K562 (cell line): Measurements from ENCODE around the gene SLC35G2. TPM values are rescaled to one million over a fixed set of nuclear protein-coding genes. Genes with fewer than 3 reads are reported as not detected.

Experiments used
- ATAC-seq: fragments of 200-7000 bp; cut with Tn5 transposase; 3 replicates; pipeline ENCODE4 v1.9.1; 2020; ENCODE audit warnings: moderate library complexity
- BruUV-seq: library from RNA; stranded (reverse); fragments of 400-500 nt; replicated peaks from 2 replicates; lab custom pipeline; 2021; lab: Mats Ljungman, UMichigan
- CTCF ChIA-PET: fragments of 300-600 bp; formaldehyde crosslinking; extraction: SDS; loops from one replicate; lab custom pipeline; 2021; ENCODE audit warnings: low intra/inter-chr PET ratio; lab: Yijun Ruan, JAX
- POLR2A ChIA-PET: fragments of 300-600, 350-650 bp; sonication (Branson Sonifier 250); formaldehyde crosslinking; extraction: SDS; loops from one replicate; lab custom pipeline; 2021; ENCODE audit warnings: antibody characterized with exemption, inconsistent platforms; lab: Yijun Ruan, JAX
- DNase-seq, 4 experiments: peaks; one replicate each; pipeline versions ENCODE4 v3.0.0 to v3.0.0-alpha.2; 2011 to 2018; ENCODE audit warnings: low spot score in 3 of 4, mixed read lengths in 3 of 4; ENCODE audit errors: extremely low read depth in 1 of 4
- FAIRE-seq: peaks from 2 replicates; lab custom pipeline; 2011; peaks lifted over from hg19 to GRCh38; lab: Jason Lieb, UNC
- H2AFZ ChIP-seq: 2 replicates; pipeline ENCODE4 v1.6.0; 2011; ENCODE audit warnings: low read depth, low read length, control low read depth, inconsistent platforms
- H3K27ac ChIP-seq: fragments of 200-600 bp; 3 replicates; pipeline ENCODE4 v1.8.0; 2011; ENCODE audit warnings: low read depth, mild to moderate bottlenecking, control low read depth, inconsistent platforms, low read length, moderate library complexity, mixed read lengths; ENCODE audit errors: extremely low read depth
- H3K27me3 ChIP-seq, 2 experiments: fragments of 300-600 bp in 1 of 2; 2 replicates in 1 of 2; 3 replicates in 1 of 2; pipeline versions ENCODE4 v1.6.0 to v1.8.0; 2011; ENCODE audit warnings: inconsistent platforms in 2 of 2, low read length in 2 of 2, mild to moderate bottlenecking in 1 of 2, mixed read lengths in 1 of 2, moderate library complexity in 1 of 2; ENCODE audit not compliant: control insufficient read depth in 2 of 2, insufficient read depth in 2 of 2
- H3K36me3 ChIP-seq: fragments of 300-600 bp; 3 replicates; pipeline ENCODE4 v1.8.0; 2011; ENCODE audit warnings: mild to moderate bottlenecking, low read length, inconsistent platforms; ENCODE audit not compliant: control insufficient read depth, insufficient read depth
- H3K4me1 ChIP-seq, 2 experiments: fragments of 200-600 bp in 1 of 2; replicated peaks in 1 of 2; 2 replicates in 1 of 2; 3 replicates in 1 of 2; pipeline versions ENCODE4 v1.5.1 to v1.8.0; 2011; ENCODE audit warnings: inconsistent platforms in 2 of 2, low read length in 2 of 2, mild to moderate bottlenecking in 1 of 2, mixed read lengths in 1 of 2, moderate library complexity in 1 of 2; ENCODE audit not compliant: control insufficient read depth in 2 of 2, insufficient read depth in 2 of 2
- H3K4me2 ChIP-seq: 2 replicates; pipeline ENCODE4 v1.6.1; 2011; ENCODE audit warnings: low read length, control low read depth, inconsistent platforms, mixed read lengths; ENCODE audit not compliant: insufficient read depth
- H3K4me3 ChIP-seq: fragments of 200-600 bp; sonication (generic), shearing (Covaris generic); 2 replicates; pipeline ENCODE4 v1.5.1; 2016; ENCODE audit warnings: control low read depth, inconsistent platforms
- H3K79me2 ChIP-seq: fragments of 200-600 bp; 3 replicates; pipeline ENCODE4 v1.8.0; 2011; ENCODE audit warnings: low read length, inconsistent platforms; ENCODE audit not compliant: control insufficient read depth, insufficient read depth
- H3K9ac ChIP-seq, 2 experiments: 2 replicates each; pipeline versions ENCODE4 v1.6.0 to v1.6.1; 2011; ENCODE audit warnings: low read depth in 2 of 2, low read length in 2 of 2, control low read depth in 1 of 2, inconsistent platforms in 1 of 2, mild to moderate bottlenecking in 1 of 2, mixed read lengths in 1 of 2; ENCODE audit not compliant: insufficient read depth in 1 of 2
- H3K9me1 ChIP-seq: one replicate; pipeline ENCODE4 v1.6.0; 2011; ENCODE audit warnings: inconsistent platforms, mild to moderate bottlenecking, low read length, moderate library complexity; ENCODE audit not compliant: control insufficient read depth, insufficient read depth
- H3K9me3 ChIP-seq: replicated peaks from 2 replicates; pipeline ENCODE4 v1.5.1; 2011; ENCODE audit warnings: low read depth, low read length, inconsistent platforms; ENCODE audit not compliant: control insufficient read depth, insufficient read depth
- H4K20me1 ChIP-seq: replicated peaks from 2 replicates; pipeline ENCODE4 v1.6.1; 2011; ENCODE audit warnings: low read length, inconsistent platforms, mixed read lengths; ENCODE audit not compliant: control insufficient read depth, insufficient read depth
- ATF1 ChIP-seq, 2 experiments: fragments of 450-650 bp in 1 of 2; IDR thresholded peaks; 2 replicates each; pipeline ENCODE4 v1.6.1; 2016; ENCODE audit warnings: missing compliant biosample characterization in 1 of 2, missing genetic modification characterization in 1 of 2
- BRCA1 ChIP-seq, 2 experiments: fragments of 450-650 bp in 1 of 2; sonication (generic) in 1 of 2; formaldehyde crosslinking in 1 of 2; IDR thresholded peaks; 2 replicates each; pipeline versions ENCODE4 v1.5.0 to v1.6.1; 2017 to 2020; ENCODE audit warnings: mild to moderate bottlenecking in 1 of 2, missing genetic modification reagents in 1 of 2
- E2F3 ChIP-seq: fragments of 250-450 bp; sonication (Bioruptor Pico); IDR thresholded peaks from 2 replicates; pipeline ENCODE4 v1.4.0; 2020; ENCODE audit warnings: mild to moderate bottlenecking
- FOXJ2 ChIP-seq: fragments of 200-800 bp; sonication (Bioruptor generic); IDR thresholded peaks from 2 replicates; pipeline ENCODE4 v1.6.1; 2016; ENCODE audit warnings: missing genetic modification characterization, missing compliant biosample characterization
- MEF2D ChIP-seq: conservative IDR thresholded peaks from 2 replicates; pipeline ENCODE4 v1.6.1; 2016; ENCODE audit warnings: low read depth, missing genetic modification characterization, missing compliant biosample characterization
- NCOA4 ChIP-seq: fragments of 450-650 bp; IDR thresholded peaks from 2 replicates; pipeline ENCODE4 v1.6.1; 2018; ENCODE audit warnings: mild to moderate bottlenecking; ENCODE audit not compliant: partially characterized antibody
- RUNX1 ChIP-seq: sonication (generic); IDR thresholded peaks from 2 replicates; pipeline ENCODE4 v1.6.1; 2016; ENCODE audit warnings: antibody characterized with exemption, low read depth
- SPI1 ChIP-seq: IDR thresholded peaks from 2 replicates; pipeline ENCODE4 v1.6.1; 2011; ENCODE audit warnings: low read depth, low read length, control low read depth, borderline replicate concordance
- SRSF7 ChIP-seq: fragments of 200-400 bp; formaldehyde crosslinking; optimal IDR thresholded peaks from 2 replicates; pipeline ENCODE3; 2017; ENCODE audit warnings: mild to moderate bottlenecking, low read depth, low read length
- TAL1 ChIP-seq: fragments of 450-650 bp; IDR thresholded peaks from 2 replicates; pipeline ENCODE4 v1.6.1; 2016; ENCODE audit warnings: mild to moderate bottlenecking
- ZFP30 ChIP-seq: fragments of 250-450 bp; sonication (Bioruptor Pico); IDR thresholded peaks from 2 replicates; pipeline ENCODE4 v1.8.0; 2022; ENCODE audit warnings: moderate library complexity, mild to moderate bottlenecking, inconsistent platforms, borderline replicate concordance
- WGBS: fragments of 100-300 bp; shearing (Covaris generic); methylation state at CpG from one replicate; pipeline ENCODE4 v1.1.6; 2016; ENCODE audit warnings: low coverage, mixed read lengths; ENCODE audit not compliant: insufficient coverage; ENCODE audit errors: missing lambda C conversion rate; 5-methylcytosine and 5-hydroxymethylcytosine counted together
- in situ Hi-C: fragments of 300-500 bp; cut with MboI; formaldehyde crosslinking; loops from 4 replicates; pipeline ENCODE4 v1.15.0; 2018; ENCODE audit warnings: inconsistent platforms, mixed read lengths
- intact Hi-C: fragments of 100-400 bp; cut with micrococcal nuclease; formaldehyde crosslinking; loops from 2 replicates; pipeline ENCODE4 v1.14.2; 2022
- polyA plus RNA-seq, 8 experiments: library from polyadenylated mRNA; depleted of rRNA in 4 of 8; stranded (reverse) in 5 of 8; unstranded in 3 of 8; fragments of >200 nt; fragmentation: Nextera tagmentation in 2 of 8; fragmentation: Illumina TruSeq in 1 of 8; extraction: Ambion mirVana in 2 of 8; extraction: Trizol in 1 of 8; gene quantifications; 2 replicates each; pipeline versions ENCODE4 v1.2.1 to v1.2.3, GENCODE V29; 2011 to 2014; ENCODE audit warnings: inconsistent platforms in 1 of 8, missing spikeins in 1 of 8
- total RNA-seq, 7 experiments: library from RNA; depleted of rRNA in 6 of 7; stranded (reverse); fragments of >200 nt in 6 of 7; fragmentation: Illumina TruSeq in 2 of 7; extraction: Trizol in 2 of 7; gene quantifications; 2 replicates each; pipeline versions ENCODE4 v1.2.1 to v1.2.3, GENCODE V29; 2011 to 2021; ENCODE audit warnings: low replicate concordance in 1 of 7

Gene SLC35G2
- total and polyA plus RNA-seq, 9 of the 15 experiments (the other 6 are each of a cell fraction or from before 2014, with no cell fraction given) = 2.6 to 5.9 (median 3.2) TPM

DNA sequence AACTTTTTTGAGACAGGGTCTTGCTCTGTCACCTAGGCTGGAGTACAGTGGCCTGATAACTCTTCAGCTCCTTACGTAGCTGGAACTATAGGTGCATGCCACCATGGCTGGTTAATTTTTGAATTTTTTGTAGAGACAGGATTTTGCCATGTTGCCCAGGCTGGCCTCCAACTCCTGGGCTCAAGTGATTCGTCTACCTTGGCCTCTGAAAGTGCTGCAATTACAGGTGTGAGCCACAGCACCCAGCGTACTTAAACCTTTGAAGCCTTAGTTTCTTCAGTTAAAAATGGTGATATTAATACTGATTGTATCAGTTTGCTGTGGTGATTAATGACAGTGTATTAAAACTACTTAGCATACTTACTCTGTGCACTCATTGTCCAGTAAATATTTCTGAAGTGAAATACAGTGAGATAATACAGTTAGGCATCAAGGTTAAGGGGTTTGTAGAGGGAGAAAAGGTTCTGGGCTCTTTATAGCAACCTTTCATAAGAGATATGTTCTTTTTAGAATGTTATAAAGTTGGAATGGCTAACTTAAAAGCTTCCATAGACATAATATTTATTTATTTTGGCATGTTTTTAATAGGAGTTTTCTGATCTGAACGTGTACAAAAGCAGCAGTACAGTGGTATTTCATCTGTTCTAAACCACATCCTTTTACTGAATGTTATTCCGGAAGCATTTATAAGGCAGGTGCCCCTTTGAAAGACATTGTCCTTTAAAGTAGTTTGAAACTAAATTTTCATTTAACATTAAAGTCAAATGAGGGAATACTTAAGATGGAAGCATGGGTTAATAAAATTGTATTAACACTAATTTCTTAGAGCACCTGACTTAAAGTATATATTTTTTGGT, 66.7 kb downstream of the SLC35G2 start:
- no peak for FAIRE-seq
- H3K4me3 ChIP-seq = no peak overlapping the region

More for the DNA sequence above, 66.7 kb downstream of the SLC35G2 start:
- Histone ChIP-seq H3K9me3 (no peaks in the 10 kb centered on the region), H4K20me1 (0 out of 2 replicates have a peak, but pooled peaks cover 7% of the 10 kb centered on the region), H3K4me1 (peaks cover 2 to 6% of the 10 kb centered on the region in 2 experiments; a peak in 2 of 5 replicates), H3K36me3 (no peaks in the 10 kb centered on the region; the same call in 2 of the 3 replicates), H3K27ac (no peak overlapping the region), H3K27me3 (no peaks in the 10 kb centered on the region), H3K9me1 (no peaks in the 10 kb centered on the region)
- in situ Hi-C loops (no loop called here), intact Hi-C loops (no loop called here)
- BruUV-seq = no TSS peak
- ATAC-seq (no peak), DNase-seq (no peak)
- POLR2A ChIA-PET = interaction anchor here (1.5 kb wide), 1 partner anchor 13 kb away, joined by 6 read pairs; no protein-coding TSS in a partner anchor
- 79% methylated on average over 5 of the region's 5 CpGs for WGBS
- CTCF ChIA-PET = no interaction called here
- TF ChIP-seq TAL1 (no peak), RUNX1 (no peak), FOXJ2 (tag) (no peak), ZFP30 (no peak), SPI1 (no peak), MEF2D (no peak), E2F3 (CRISPR knock-in tag) (no peak), BRCA1 (IDR thresholded peaks at IDR 0.05) (no peak), BRCA1 (CRISPR knock-in tag; IDR thresholded peaks at IDR 0.05) (no peak), SRSF7 (no peak), ATF1 (CRISPR knock-in tag; IDR thresholded peaks at IDR 0.05) (no peak), ATF1 (tag; IDR thresholded peaks at IDR 0.05) (no peak), NCOA4 (no peak)
- TF ChIP-seq, all 486 proteins: peak for 0
- Histone ChIP-seq H3K9ac (no peak overlapping the region), H3K4me2 (no peak overlapping the region), H3K79me2 (peaks cover 81% of the 10 kb centered on the region), H2AFZ (no peak overlapping the region)
